NCI-H2029 treated with DMSO at 0.1 percent for 48 hours (cell line): ENCODE measurements around the gene CABP4.
A peak's percentile ranks its signal among the peaks of the same experiment; 100 is the strongest.
"Not testable (repeated sequence)": the region's sequence is repeated elsewhere in the genome, so short reads cannot be mapped to it uniquely, and the experiment has no call there.

Experiments
- DNase-seq: peaks from one replicate; lab custom pipeline; 2025; lab: John Stamatoyannopoulos, UW

CABP4 gene

DNA sequence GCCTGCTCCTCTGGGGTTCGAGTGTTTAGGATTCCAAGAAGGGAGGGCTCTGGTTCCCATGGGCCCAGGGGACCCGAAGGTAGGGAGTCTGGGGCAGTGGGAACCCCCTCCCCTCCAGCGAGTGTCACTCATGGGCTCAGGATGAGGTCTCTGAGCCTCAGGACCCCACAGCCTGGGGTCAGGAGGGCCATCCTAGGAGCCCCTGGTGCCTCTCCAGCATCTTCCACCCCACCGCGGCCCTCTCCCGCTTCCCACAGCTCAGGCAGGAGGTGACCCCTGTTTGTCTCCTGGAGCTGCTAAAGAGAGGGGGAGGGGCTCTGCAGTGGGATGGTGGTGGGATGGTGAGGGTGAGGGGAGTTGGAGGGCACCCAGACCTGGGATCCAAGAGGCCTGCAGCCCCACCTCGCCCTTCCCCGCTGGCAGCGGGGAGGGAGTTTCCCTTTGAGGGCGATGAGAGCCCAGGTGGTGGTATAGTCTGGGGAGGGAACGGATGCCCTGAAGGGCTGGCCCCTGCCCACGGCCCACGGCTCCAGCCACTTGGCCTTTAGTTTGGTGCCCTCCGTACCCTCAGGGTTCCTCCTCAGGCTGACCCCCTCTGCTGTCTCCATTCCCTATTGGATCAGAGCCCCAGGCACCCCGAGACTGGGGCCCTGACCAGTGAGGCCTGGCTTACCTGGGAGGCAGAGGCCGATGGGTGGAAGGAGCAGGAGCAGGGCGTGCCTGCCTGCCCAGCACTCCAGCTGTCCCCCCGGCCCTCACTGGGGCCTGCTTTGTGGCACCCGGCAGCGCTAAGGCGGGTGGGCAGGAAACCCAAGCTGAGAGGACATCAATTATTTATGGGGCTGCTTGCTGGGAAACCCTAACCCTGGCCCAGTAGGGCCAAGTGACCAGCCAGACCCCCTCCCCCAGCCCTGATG, 1.1 kb upstream of the CABP4 start:
- no peak for DNase-seq

DNA sequence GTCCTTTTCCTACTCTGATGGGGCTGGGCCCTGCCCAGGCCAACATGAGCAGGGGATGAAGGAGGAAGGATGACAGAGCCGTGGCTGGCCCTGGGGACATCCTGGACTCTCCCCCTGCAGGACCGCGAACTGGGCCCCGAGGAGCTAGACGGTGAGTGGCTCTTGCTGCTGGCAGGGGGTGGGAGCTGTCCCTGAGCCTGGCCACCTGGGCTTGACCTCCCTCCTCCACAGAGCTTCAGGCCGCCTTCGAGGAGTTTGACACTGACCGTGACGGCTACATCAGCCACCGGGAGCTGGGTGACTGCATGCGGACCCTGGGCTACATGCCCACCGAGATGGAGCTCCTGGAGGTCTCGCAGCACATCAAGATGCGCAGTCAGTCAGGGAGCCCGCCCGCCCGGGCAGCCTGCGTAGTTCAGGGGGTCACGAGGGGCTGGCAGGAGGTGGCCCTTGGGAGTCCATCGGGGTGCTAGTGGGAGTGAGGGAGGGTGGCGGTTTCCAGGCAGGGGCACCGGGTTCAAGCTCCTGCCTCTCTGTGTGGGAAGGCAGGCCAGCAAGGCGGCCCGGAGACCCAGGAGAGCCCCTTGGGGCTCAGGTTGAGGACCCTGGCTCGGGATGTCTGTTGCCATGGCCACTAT, 1.0 kb downstream of the CABP4 start:
- DNase-seq, result no peak

DNA sequence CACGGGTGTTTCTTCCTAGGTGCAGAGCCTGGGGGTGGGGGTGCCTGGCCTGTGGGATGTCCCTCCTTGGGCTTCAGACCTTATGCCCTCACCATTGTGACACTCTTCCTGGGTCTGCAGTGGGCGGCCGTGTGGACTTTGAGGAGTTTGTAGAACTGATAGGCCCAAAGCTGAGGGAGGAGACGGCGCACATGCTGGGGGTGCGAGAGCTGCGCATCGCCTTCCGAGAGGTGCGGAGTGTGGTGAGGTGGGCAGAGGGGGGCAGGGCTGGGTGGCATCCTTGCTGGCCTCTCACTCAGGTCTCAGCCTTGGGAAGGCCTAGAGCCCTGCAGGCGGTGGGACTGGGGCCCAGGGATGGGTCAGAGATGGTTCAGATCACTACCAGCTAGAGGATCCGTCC, 2.3 kb downstream of the CABP4 start:
- no peak for DNase-seq

DNA sequence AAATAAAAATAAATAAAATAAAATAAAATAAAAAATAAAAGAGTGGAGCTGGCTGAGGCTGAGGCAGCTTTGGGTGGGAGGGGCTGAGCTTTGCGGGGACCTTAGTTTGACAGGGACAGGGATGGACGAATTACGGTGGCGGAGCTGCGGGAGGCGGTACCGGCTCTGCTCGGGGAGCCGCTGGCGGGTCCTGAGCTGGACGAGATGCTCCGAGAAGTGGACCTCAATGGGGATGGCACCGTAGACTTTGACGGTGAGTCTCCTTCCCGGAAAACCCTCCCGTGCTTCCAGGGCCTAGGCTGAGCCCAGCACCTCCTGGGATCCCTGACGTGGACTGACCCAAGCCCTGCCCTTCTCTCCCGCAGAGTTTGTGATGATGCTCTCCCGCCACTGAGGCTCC, 3.1 kb downstream of the CABP4 start:
- no peak for DNase-seq

DNA sequence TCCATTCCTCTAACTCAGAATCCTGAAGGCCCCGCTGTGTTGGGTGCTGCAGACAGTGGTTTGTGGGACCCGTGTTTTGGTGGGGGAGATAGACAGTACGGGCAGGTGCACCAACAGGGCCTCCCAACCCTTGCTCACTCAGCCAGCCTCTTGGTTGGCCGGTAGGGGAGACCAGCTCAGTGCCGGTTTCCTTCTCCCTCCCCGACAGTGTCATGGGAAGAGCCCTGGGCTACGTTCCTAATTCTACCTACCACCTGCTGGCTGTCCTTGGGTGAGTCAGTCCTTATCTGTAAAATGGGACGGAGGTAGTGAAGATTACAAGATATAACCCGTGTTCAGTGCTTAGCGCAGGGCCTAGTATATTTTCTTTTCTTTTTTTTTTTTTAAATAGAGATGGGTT, 8.0 kb downstream of the CABP4 start:
- DNase-seq, result no peak

DNA sequence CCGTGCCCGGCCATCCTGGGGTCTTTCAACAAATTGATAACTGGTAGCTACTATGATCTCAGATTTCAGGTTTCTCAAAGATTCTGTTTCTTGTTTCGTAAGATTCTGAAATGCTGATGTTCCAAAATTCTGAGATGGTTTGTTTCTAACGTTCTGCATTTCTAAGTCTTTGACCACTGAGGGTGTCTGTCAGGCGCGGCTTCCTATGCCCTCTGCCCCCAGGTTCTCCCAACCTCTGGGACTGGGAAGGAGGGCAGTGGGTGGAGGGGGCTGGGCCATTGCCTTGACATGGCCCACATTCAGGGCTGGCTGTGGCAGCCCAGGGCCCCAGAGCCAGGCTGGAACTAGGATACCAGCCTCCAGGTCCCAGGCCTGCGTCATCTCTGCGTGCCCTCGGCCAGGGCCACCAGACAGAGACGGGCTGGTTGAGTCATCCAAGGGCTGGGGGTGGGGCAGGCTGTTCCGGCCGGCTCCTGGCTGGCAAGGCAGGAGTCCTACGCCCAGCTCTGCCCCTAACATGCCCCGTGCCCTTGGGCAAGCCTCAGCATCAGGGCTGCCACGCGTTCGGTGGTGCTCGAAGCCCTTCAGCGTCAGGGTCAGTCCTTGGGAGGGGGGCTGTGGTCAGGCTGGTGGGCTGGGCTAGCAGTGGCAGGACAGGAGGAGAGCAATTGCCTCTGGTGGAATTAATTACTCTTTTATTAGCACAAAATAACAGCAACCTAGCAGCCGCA, 8.7 kb downstream of the CABP4 start:
- no peak for DNase-seq

DNA sequence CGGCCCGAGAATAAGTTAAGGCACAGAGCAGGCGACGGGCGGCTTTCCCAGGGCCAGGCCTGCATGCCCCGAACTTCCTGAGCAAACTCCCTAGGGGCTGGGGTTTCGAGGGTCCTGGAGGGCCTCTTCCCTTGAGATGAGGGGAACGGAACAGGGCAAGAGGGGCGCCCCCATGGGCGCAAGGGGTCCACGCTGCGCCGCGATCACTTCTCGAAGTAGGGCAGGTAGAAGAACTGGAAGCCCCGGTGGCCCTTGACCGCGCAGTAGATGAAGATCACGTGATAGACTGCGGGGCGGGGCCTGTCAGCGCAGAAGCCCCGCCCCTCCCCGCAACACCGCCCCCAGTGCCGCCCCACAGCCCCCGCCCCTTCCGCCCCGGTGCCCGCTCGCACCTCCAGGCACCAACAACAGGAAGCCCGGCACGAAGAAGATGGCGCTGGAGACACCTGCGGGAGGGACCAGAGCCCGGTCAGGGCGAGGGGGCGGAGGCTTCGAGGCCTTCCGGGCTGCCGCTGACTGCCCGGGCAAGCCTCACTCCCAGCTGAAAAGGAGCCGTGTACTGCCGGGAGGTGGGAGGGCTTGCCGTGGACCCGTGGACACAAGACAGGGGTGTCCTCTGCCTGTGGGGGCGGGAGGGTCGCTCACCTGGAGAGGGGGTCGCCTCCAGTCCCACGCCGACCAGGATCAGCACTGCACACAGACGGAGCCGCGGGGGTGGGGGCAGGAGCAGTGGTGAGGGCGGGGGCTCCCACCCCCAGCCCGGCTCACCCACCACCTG, 9.4 kb downstream of the CABP4 start:
- DNase-seq, result peak; percentile 78

DNA sequence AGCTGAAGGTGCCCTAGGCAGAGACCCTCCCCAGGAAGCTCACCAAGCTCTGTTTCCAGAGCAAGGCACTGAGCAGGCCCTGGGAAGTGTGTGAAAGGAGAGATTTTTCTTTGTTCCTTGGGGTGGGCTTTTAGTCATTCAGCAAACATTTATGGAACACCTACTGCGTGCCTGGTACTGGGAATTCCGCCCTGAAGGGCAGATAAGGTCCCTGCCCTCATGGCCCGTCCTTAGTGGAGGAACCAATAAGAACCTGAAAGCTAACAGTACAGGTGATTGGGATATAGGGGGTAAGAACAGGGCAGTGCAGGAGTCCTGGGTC, 10.0 kb downstream of the CABP4 start:
- DNase-seq, result no peak

DNA sequence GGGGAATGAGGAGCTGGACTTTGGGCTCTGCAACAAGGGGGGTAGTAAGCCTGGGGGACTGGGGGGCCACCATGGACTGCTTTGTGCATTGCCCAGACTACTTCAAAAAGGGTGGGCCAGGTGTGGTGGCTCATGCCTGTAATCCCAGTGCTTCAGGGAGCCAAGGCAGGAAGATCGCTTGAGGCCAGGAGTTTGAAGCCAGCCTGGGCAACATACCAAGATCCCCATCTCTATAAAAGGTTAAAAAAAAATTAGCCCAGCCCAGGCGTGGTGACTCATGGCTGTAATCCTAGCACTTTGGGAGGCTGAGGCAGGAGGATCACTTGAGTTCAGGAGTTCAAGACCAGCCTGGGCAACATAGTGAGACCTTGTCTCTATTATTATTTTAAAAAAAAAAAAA, 10.4 kb downstream of the CABP4 start:
- DNase-seq, result not testable (repeated sequence)

DNA sequence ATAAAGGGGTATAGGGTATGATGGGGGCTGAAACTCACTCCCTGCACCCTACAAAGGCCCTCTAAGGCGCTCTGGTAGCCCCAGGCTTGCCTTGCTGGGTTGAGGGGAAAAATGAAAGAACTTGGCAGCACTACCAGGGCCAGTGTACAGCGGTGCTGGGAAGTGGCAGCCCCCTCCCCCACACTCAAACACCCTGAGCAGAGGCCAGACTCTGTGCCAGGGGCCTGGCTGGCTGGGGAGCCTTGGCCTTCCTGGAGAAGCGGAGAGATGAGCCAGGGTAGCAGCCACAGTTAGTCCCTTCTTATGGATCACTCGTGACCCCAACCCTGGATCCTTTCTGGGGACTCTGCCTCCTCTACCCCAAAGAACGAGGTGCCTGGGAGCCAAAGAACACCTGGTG, 11.2 kb downstream of the CABP4 start:
- no peak for DNase-seq

DNA sequence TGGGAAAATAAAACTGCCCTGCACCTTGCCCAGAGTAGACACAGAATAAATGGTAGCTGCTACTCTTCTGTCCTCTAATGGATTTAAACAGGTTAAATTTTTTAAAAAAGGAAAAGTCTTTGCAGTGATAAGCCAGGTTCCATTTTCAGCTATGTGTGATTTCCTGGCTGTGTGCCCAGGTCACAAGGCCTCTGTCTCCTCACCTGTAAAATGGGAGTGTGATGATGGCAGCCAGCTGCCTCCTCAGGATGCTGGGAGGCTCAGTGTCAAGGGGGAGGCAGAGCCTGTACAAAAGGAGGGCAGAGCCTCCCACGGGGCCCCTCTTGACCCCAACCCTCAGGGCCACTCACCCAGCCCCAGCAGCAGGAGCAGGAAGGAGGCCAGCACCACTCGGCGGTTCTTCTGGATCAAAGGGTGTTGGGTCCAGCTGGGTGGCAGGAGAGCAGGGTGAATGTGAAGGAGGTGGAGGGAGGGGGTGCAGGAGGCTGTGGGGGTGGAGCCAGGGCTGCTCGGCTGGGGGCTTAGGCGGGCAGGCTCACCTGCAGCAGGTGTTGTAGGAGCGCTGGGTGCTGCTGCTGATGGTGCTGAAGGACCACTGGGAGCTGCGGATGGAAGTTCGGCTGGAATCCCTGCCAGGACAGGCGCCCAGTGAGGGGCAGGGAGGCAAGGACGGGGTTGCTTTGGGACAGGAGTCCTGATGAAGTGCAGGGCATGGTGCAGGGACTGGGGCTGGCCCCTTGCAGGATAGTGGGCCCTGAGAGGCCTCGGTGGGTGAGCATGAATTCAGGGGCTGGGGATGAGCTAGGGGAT, 12.0 kb downstream of the CABP4 start:
- DNase-seq, result no peak

DNA sequence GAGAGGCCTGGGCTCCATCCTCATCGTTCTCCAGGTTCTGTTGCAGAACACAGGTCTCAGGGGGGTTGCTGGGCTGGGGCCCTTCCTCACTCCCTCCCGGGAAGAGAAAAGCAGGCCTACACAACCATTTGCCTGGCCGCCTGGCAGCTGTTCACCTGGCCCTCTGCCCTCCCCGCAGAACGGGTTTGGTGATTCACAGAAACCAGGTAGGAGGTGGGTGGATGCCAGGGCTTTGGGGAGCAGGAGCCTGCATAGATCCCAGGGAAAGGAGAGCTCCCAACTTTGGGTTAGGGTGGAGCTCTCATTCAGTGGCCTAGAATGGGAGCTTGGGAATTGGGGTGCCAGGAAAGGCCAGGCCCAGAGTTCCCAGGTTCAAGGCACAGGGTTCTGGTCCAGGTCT, 12.9 kb downstream of the CABP4 start:
- no peak for DNase-seq

DNA sequence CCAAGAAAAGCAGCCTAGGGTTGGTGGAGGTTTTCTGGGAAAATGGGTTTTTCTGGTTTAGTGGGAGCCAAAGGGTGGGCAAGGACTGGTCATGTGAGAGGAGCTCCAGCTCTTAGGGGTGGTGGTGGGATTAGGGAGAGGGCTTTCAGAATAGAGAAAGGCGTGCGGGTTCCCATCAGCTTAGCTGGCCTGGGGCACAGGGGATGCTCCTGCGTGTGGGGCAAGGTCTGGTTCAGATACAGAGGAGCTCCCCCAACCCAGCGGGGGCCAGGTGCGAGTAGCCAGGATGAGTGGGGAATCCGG, 13.3 kb downstream of the CABP4 start:
- no peak for DNase-seq

DNA sequence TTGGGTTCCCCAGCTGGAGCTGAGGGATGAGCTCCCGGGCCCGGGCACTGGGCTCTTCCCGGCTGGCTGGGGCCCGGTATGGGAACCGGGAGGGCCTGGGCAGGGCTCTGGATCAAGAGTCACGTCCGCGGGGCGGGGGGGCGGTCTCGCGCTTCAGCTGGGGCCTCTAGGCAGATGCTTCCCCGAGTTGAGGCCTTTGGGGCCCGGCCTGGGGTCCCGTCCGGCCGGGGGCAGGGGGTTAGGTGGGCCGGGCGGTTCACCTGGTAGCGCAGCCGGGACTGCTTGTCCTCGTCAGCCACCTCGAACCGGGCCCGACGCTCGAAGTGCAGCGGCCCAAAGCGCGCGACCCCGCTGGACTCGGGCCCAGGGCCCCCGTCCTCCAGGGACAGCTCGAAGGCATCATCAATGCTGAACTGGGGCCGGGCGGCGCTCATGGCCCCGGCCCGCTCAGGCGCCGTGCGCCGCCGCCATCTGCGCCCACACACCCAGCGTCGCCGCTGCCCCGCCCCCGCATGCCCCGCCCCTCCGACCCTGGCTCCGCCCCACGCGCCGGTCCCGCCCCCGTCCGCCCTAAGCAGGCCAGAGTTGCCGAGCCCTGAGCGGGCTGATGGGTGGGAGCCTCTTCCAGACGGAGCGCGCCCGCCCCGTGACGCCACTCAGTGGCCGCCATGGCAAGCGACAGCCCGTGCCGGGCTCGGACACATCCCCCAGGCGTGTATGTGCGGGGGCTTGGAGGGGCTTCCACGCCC, 13.8 kb downstream of the CABP4 start, which contains the start of gene TMEM134:
Gene TMEM134 (minus strand): TSS at position 493 of the 749 bp plus-strand sequence. CDS start 59 bp downstream, at position 434.
- peak; percentile 30 for DNase-seq

DNA sequence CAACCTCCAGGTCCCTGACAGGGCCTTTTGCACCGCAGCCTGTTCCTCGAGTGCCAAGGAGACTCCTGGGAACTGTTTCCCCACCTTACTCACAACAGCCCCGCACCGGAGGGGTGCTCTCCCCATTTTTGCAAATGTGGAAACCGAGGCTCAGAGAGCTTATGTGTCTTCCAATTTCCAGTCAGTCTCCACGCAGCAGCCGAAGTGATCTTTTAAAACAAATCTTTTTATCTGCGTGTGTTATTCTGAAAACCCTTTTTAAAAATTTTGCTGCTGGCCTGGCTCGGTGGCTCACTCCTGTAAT, 14.3 kb downstream of the CABP4 start:
- DNase-seq, result no peak

DNA sequence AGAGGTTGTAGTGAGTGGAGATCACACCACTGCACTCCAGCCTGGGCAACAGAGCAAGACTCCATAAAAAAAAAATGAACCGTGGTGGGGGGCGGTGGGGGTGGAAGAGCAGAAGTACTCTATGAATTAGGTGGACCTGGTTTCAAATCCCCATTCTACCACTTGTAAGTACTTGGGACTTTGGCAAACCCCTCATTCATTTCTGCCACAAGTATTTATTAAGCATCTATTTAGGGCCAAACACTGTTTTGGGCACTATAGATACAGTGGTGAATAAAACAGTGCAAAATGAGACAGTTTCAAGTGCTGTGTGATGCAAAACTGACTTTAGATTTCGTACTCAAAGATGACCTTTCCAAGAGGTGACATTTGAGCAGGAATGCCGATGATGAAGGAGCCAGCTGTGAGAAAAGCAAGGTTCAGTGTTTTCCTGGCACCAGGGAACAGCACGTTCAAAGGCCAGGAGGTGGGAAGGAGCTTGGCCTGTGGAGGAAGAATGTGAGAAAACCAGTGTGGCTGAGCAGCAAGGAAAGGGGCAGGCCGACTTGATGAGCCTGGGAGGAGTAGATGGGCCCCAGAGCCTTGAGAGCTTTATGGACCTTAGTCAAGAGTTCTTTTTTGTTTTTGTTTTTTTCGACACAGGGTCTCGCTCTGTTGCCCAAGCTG, 15.3 kb downstream of the CABP4 start:
- no peak for DNase-seq

DNA sequence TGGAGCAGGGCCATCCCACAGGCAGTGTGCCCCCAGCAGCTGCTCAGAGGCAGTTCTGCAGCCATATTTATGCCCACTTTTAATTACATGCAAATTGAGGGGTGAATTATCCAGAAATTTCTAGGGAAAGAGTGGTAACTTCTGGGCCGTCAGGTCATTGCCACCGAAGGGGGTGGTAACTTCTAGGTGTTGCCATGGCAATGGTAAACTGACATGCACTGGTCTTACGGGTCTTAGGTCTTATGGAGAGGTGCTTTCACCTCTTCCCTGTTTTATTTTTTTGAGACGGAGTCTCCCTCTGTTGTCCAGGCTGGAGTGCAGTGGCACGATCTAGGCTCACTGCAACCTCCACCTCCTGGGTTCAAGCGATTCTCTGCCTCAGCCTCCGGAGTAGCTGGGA, 17.7 kb downstream of the CABP4 start:
- no peak for DNase-seq

DNA sequence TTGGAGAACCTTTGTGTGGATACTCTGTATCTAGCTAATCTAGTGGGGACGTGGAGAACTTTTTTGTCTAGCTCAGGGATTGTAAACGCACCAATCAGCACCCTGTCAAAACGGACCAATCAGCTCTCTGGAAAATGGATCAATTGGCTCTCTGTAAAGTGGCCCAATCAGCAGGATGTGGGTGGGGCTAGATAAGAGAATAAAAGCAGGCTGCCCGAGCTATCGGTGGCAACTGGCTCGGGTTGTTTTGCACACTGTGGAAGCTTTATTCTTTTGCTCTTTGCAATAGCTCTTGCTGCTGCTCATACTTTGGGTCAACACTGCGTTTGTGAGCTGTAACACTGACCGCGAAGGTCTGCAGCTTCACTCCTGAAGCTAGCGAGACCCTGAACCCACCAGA, 21.5 kb downstream of the CABP4 start:
- not testable (repeated sequence) for DNase-seq

DNA sequence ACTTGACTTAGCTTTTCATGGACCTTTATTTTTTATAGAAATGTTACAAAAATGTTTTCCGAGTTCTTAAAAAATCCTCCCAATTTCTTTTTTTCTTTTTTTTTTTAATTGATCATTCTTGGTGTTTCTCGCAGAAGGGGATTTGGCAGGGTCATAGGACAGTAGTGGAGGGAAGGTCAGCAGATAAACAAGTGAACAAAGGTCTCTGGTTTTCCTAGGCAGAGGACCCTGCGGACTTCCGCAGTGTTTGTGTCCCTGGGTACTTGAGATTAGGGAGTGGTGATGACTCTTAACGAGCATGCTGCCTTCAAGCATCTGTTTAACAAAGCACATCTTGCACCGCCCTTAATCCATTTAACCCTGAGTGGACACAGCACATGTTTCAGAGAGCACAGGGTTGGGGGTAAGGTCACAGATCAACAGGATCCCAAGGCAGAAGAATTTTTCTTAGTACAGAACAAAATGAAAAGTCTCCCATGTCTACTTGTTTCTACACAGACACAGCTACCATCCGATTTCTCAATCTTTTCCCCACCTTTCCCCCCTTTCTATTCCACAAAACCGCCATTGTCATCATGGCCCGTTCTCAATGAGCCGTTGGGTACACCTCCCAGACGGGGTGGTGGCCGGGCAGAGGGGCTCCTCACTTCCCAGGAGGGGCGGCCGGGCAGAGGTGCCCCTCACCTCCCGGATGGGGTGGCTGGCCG, 22.3 kb downstream of the CABP4 start:
- DNase-seq, result not testable (repeated sequence)
